ENCODE measurements around the gene MYCBP2.
"Not testable (repeated sequence)": the region's sequence is repeated elsewhere in the genome, so short reads cannot be mapped to it uniquely, and the experiment has no call there.

MYCBP2 gene

DNA sequence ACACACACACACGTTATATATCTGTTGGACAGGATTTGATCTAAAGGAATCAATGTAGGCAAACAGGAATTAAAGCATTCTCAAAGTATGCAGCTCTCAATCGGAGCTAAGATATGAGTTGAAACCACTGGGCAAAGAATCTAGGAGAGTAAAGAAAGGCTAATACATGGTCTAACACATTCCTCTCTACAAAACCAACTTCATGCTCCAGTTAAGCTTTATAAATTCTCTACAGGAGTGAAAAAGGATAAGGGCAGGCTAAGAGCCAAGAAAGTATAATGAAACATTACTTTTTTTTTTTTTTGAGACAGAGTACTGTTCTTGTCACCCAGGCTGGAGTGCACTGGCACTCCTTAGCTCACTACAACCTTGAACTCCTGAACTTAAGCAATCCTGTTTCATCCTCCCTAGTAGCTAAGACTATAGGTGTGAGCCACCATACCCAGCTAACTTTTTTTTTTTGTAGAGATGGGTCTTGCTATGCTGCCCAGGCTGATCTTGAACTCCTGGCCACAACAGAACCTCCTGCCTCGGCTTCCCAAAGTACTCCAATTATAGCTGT lies 310.6 kb downstream of the MYCBP2 start:
- H3K27me3 ChIP-seq (ENCODE audit: insufficient read depth, insufficient read length), result no peaks in the 10 kb centered on the region
- DNase-seq (ENCODE audit: low read depth, low spot score), result no peak
- peaks cover 81% of the 10 kb centered on the region for H3K36me3 ChIP-seq (ENCODE audit: insufficient read depth, insufficient read length, low read length)
- no peaks in the 10 kb centered on the region for H3K9me3 ChIP-seq (ENCODE audit: insufficient read depth, low read length)
- no peak overlapping the region for H3K9ac ChIP-seq (ENCODE audit: insufficient read length, low read depth)
- no peaks in the 10 kb centered on the region for H3K4me1 ChIP-seq (ENCODE audit: insufficient read depth, insufficient read length)
- no peak overlapping the region for H3K4me3 ChIP-seq (ENCODE audit: insufficient read length, low read depth)
- no peak for TF ChIP-seq SUZ12 (IDR thresholded peaks at IDR 0.05; ENCODE audit: extremely low read depth, insufficient read depth, insufficient read length)
- TF ChIP-seq YY1 (IDR thresholded peaks at IDR 0.05; ENCODE audit: insufficient read depth, insufficient read length), result no peak
- no peak for TF ChIP-seq ZNF274 (IDR thresholded peaks at IDR 0.05; ENCODE audit: low read depth, low read length)

DNA sequence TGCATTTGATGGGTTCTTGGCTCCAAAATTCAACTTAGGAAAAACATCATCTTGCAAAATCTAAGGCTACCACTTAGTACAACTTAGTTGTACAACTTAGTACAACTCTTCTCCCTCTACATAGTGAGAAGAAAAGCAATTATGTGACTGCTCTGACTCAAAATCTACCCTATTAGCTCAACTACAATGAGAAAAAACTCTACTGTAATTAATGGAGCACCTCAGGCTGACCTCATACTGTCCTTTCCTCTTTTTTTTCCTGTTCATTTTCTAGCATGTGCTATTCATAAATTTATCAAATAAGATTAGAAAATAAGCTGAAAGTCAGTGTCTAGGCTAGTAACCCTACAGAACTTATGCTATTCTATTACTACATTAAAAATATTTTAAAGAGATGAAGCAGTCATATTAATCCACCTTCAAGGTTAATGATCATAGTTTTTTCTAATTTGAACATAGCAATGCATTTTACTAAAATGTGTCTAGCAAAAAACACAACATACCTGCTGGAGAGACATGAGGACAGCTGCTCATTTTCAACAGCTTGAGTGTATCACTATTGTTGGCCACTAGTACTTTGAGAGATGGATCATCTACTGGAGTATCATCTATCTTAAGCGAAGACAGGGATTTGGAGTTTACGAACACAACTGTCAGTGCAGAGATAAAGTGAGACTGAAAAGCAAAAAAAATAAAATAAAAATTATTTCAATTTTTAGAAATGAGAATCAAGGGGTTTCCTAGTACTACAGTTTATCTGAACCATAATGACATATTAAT lies 311.8 kb downstream of the MYCBP2 start:
- Histone ChIP-seq H3K4me3 (ENCODE audit: insufficient read length, low read depth) (no peak overlapping the region), H3K4me1 (ENCODE audit: insufficient read depth, insufficient read length) (no peaks in the 10 kb centered on the region), H3K9me3 (ENCODE audit: insufficient read depth, low read length) (no peaks in the 10 kb centered on the region), H3K27me3 (ENCODE audit: insufficient read depth, insufficient read length) (no peaks in the 10 kb centered on the region), H3K36me3 (ENCODE audit: insufficient read depth, insufficient read length, low read length) (peaks cover 83% of the 10 kb centered on the region), H3K9ac (ENCODE audit: insufficient read length, low read depth) (no peak overlapping the region)
- DNase-seq (ENCODE audit: low read depth, low spot score), result no peak
- no peak for TF ChIP-seq YY1 (IDR thresholded peaks at IDR 0.05; ENCODE audit: insufficient read depth, insufficient read length)
- TF ChIP-seq ZNF274 (IDR thresholded peaks at IDR 0.05; ENCODE audit: low read depth, low read length), result no peak
- TF ChIP-seq SUZ12 (IDR thresholded peaks at IDR 0.05; ENCODE audit: extremely low read depth, insufficient read depth, insufficient read length), result no peak

DNA sequence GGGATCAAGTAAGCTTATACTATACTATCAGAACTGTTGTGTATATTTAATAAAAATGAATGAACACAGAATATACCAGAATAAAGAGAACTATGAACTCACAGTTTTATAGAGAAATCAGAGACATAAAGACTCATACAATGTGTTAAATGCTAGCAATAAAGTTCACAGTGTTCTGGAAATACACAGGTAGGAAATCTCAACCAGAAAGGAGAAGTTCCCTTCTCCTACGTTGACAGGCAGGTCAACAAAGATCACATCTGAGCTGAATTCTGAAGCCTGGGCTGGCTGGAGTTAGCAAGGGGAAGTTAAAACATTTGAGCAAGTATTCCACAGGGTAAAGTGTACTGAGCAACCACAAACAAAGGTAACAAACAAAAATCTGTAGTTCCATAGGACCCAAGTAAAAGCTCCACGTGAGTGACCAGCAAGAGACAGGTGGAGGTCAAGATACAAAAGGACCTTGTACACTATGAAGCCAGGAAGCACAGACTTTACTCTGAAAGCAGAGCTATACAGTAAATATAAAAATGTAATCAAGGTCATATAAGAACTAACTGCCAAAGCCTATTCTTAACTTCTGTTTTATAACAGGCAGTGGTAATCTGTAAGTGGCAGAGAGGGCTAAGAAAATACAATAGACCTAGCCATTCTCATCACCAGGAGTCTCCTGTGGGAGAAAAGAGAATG lies 312.9 kb downstream of the MYCBP2 start:
- no peak overlapping the region for H3K4me3 ChIP-seq (ENCODE audit: insufficient read length, low read depth)
- H3K4me1 ChIP-seq (ENCODE audit: insufficient read depth, insufficient read length), result no peaks in the 10 kb centered on the region
- TF ChIP-seq SUZ12 (IDR thresholded peaks at IDR 0.05; ENCODE audit: extremely low read depth, insufficient read depth, insufficient read length) (no peak), ZNF274 (IDR thresholded peaks at IDR 0.05; ENCODE audit: low read depth, low read length) (no peak), YY1 (IDR thresholded peaks at IDR 0.05; ENCODE audit: insufficient read depth, insufficient read length) (no peak)
- H3K9me3 ChIP-seq (ENCODE audit: insufficient read depth, low read length), result no peaks in the 10 kb centered on the region
- no peaks in the 10 kb centered on the region for H3K27me3 ChIP-seq (ENCODE audit: insufficient read depth, insufficient read length)
- peaks cover 74% of the 10 kb centered on the region for H3K36me3 ChIP-seq (ENCODE audit: insufficient read depth, insufficient read length, low read length)
- H3K9ac ChIP-seq (ENCODE audit: insufficient read length, low read depth), result no peak overlapping the region
- DNase-seq (ENCODE audit: low read depth, low spot score), result no peak

DNA sequence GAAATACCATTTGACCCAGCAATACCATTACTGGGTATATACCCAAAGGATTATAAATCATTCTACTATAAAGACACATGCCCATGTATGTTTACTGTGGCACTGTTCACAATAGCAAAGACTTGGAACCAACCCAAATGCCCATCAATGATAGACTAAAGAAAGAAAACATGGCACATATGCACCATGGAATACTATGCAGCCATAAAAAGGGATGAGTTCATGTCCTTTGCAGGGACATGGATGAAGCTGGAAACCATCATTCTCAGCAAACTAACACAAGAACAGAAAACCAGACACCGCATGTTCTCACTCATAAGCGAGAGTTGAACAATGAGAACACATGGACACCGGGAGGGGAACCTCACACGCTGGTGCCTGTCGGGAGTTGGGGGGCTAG lies 317.2 kb downstream of the MYCBP2 start:
- not testable (repeated sequence) for H3K9ac ChIP-seq (ENCODE audit: insufficient read length, low read depth); H3K27me3 ChIP-seq (ENCODE audit: insufficient read depth, insufficient read length); H3K9me3 ChIP-seq (ENCODE audit: insufficient read depth, low read length); H3K4me1 ChIP-seq (ENCODE audit: insufficient read depth, insufficient read length); DNase-seq (ENCODE audit: low read depth, low spot score); H3K4me3 ChIP-seq (ENCODE audit: insufficient read length, low read depth)
- peaks cover 54% of the 10 kb centered on the region for H3K36me3 ChIP-seq (ENCODE audit: insufficient read depth, insufficient read length, low read length)

DNA sequence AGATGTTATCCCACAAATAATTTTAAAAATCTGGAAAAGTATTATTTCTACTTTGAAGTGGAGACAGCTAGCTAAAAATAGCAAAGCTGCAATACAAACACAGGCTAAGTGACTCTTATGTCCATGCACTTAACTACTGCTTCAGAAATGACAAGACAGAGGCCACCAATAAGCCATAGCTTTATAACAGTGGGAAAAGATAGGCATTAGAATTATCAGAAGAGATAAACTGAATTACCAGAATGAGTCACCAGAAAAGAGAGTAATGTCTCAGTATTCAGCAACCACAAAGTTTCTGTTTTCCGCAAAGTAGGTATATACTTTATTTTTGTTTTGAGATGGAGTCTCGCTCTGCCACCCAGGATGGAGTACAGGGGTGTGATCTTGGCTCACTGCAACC lies 317.9 kb downstream of the MYCBP2 start:
- no peaks in the 10 kb centered on the region for H3K4me1 ChIP-seq (ENCODE audit: insufficient read depth, insufficient read length)
- TF ChIP-seq ZNF274 (IDR thresholded peaks at IDR 0.05; ENCODE audit: low read depth, low read length) (no peak), SUZ12 (IDR thresholded peaks at IDR 0.05; ENCODE audit: extremely low read depth, insufficient read depth, insufficient read length) (no peak), YY1 (IDR thresholded peaks at IDR 0.05; ENCODE audit: insufficient read depth, insufficient read length) (no peak)
- H3K27me3 ChIP-seq (ENCODE audit: insufficient read depth, insufficient read length), result no peaks in the 10 kb centered on the region
- no peak for DNase-seq (ENCODE audit: low read depth, low spot score)
- no peak overlapping the region for H3K4me3 ChIP-seq (ENCODE audit: insufficient read length, low read depth)
- peaks cover 47% of the 10 kb centered on the region for H3K36me3 ChIP-seq (ENCODE audit: insufficient read depth, insufficient read length, low read length)
- no peaks in the 10 kb centered on the region for H3K9me3 ChIP-seq (ENCODE audit: insufficient read depth, low read length)
- H3K9ac ChIP-seq (ENCODE audit: insufficient read length, low read depth), result no peak overlapping the region

DNA sequence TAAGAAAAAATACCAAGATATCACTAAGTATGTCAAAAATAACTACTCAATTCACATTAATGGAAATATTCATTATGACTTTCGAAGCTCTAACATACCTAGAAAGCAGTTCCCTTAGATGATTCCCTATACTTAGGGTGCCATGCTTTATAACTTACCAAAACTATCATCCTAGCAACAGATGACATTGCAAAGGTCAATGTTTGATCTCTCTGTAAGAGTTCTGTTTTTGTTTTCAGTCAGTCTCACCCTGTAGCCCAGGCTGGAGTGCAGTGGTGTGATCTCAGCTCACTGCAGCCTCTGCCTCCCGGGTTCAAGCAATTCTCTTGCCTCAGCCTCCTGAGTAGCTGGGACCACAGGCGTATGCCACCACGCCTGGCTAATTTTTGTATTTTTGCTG lies 318.6 kb downstream of the MYCBP2 start:
- not testable (repeated sequence) for H3K9ac ChIP-seq (ENCODE audit: insufficient read length, low read depth); H3K27me3 ChIP-seq (ENCODE audit: insufficient read depth, insufficient read length)
- peaks cover 42% of the 10 kb centered on the region for H3K36me3 ChIP-seq (ENCODE audit: insufficient read depth, insufficient read length, low read length)

DNA sequence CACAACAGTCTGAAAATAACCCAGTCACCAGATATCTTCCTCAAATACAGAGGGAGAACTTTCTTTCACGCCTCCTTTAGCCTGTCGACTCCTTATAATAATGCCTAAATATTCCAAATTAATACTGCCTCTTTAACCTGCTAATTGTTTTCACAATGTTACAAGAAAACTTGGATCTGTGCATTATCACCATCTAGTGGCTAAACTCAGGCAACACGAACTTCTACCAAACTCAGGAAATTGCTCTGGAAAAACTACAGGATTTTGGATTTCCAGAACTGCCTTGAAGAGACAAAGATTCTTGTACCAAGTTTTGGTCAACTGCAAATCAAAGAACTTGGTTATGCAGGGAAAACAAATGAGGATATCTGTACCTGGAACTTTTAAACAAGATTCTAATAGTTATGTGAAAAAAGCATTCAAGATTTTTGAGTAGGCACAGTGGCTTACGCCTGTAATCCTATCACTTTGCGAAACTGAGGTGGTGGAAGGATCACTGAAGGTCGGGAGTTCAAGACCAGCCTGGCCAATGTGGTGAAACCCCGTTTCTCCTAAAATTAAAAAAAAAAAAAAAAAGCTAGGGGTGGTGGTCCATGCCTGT lies 324.2 kb downstream of the MYCBP2 start:
- Histone ChIP-seq H3K9ac (ENCODE audit: insufficient read length, low read depth) (no peak overlapping the region), H3K9me3 (ENCODE audit: insufficient read depth, low read length) (no peaks in the 10 kb centered on the region), H3K27me3 (ENCODE audit: insufficient read depth, insufficient read length) (no peaks in the 10 kb centered on the region), H3K4me1 (ENCODE audit: insufficient read depth, insufficient read length) (no peaks in the 10 kb centered on the region), H3K36me3 (ENCODE audit: insufficient read depth, insufficient read length, low read length) (peaks cover 28% of the 10 kb centered on the region), H3K4me3 (ENCODE audit: insufficient read length, low read depth) (no peak overlapping the region)
- DNase-seq (ENCODE audit: low read depth, low spot score), result no peak
- TF ChIP-seq SUZ12 (IDR thresholded peaks at IDR 0.05; ENCODE audit: extremely low read depth, insufficient read depth, insufficient read length) (no peak), YY1 (IDR thresholded peaks at IDR 0.05; ENCODE audit: insufficient read depth, insufficient read length) (no peak), ZNF274 (IDR thresholded peaks at IDR 0.05; ENCODE audit: low read depth, low read length) (no peak)

More for the DNA sequence above, 318.6 kb downstream of the MYCBP2 start:
- H3K4me1 ChIP-seq (ENCODE audit: insufficient read depth, insufficient read length); H3K9me3 ChIP-seq (ENCODE audit: insufficient read depth, low read length); H3K4me3 ChIP-seq (ENCODE audit: insufficient read length, low read depth); DNase-seq (ENCODE audit: low read depth, low spot score): not testable (repeated sequence)
